NCI-H1417 treated with DMSO at 0.1 percent for 48 hours (cell line): ENCODE measurements around the gene SPATA31C2.
"Not testable (repeated sequence)": the region's sequence is repeated elsewhere in the genome, so short reads cannot be mapped to it uniquely, and the experiment has no call there.

Experiments used
- DNase-seq: peaks from one replicate; lab custom pipeline; 2025; lab: John Stamatoyannopoulos, UW

SPATA31C2 gene

DNA sequence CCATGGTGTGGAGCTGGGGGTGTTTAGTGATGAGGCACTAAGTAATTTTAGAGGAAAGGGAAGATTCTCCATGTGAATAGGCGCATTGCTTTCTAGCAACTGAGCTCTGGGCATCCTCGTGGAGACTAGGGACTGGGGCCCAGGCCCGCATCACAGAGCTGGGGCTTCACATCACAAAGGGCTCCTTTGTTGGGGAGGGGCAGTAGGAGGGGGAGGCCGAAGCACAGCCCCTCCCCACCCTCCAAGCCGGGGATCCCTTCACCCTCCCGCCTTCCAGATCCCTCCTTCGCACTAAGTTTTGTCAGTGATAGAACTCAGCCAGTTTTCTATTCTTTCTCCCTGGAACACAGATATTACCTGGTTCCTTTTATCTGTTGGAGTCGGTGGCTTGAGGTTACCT, at the start of gene SPATA31C2:
Gene SPATA31C2, minus strand, starts transcription at position 101 of the 400 bp plus-strand sequence. Its CDS starts 29 bp downstream, at position 72.
- not testable (repeated sequence) for DNase-seq

GRCh38 chr9:88187631-88188030, 49.4 kb upstream of the SPATA31C2 start:
- DNase-seq: no peak

- DNase-seq: no peak
Measured at GRCh38 chr9:88186495-88187110, 48.3 kb upstream of the SPATA31C2 start.

DNA sequence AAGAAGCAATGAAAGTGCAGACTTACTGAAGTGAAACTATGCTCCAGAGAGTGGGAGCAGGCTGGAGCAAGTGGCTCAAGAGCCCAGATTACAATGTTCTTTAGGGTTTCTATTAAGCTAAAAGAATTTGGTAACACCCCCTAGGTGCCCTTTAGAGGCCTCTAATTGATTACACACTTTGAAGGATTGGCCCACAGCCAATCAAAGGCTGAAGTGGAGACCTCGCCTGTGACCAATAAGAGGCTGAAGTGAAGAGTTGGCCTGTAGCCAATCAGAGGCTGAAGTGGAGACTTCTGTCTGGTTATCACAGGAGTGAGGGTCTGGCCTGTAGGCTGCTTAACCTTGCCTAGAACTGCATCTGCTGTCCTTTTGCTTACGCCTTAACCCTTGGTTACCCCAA, 46.7 kb upstream of the SPATA31C2 start:
- DNase-seq: no peak

DNA sequence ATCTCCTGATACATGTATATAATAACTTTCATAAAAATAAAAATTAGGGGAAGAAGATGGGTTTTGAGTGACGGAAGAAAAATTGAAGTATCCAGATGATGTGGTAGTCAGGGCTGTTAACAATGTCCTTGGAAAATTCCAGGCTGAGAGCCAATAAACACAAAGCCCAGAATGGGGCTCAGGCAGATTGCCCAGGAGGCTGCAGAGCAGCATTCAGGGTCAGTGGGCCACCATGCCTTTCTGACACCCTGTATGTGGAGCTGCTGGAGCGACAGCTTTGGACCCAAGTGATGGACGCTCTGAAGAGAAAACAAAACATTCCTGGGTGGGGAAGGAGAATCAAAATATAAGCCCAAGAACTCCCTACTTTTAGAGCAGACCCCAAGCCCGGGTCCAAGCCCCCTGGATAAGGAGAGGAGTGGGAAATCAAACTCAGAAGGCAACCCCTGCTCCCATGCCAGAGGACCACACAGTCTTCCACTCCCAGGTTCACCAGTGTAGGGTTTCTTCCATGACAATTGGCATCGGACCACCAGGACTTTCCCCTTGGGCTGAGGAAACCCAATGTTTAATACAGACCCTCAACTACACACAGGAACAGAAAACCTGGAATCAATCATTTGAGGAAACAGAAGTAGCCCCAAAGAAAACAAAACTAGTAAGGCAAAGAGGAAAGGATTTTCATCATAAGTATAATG, 45.7 kb upstream of the SPATA31C2 start:
- DNase-seq: no peak

DNA sequence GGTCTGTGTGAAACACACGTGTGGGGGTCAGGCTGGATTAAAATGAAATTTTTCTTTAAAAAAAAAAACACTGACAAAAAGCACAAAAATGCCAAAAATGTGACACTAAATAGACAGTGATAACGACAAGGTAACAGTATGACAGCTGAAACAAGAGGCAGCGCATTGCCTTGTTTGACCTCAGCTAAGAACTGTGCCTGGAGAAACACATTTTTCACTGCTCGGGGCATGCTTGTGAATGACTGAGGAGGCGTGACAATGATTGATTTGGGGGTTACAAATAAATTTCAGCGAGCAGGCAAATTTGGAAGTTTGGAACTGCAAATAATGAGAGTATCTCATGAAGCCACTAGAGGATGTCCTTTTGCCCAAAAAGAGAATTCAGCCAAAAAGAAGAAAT, 44.2 kb upstream of the SPATA31C2 start:
- DNase-seq: no peak

- DNase-seq: no peak
Measured at GRCh38 chr9:88180081-88180765, 41.9 kb upstream of the SPATA31C2 start.

DNA sequence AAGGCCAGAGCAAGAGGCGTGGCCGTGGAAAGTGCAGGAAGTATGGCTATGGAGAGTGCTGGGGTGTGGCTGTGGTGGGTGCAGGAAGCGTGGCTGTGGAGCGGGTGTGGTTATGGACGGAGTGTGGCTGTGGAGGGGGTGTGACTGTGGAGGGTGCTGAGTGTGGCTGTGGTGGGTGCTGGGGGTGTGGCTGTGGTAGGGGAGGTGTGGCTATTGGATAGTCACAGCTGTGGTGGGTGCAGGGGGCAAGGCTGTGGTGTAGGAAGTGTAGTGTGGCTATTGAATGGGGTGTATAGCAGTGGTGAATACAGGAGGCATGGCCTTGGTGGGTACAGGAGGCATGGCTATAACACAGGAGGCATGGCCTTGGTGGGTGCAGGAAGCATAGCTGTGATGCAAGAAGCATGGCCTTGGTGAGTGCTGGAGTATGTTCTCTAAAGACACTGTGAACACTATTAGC, 40.8 kb upstream of the SPATA31C2 start:
- no peak for DNase-seq

- DNase-seq: no peak
Measured at GRCh38 chr9:88178641-88179040, 40.4 kb upstream of the SPATA31C2 start.

GRCh38 chr9:88177371-88177770, 39.1 kb upstream of the SPATA31C2 start:
- DNase-seq: no peak

GRCh38 chr9:88174324-88174723, 36.0 kb upstream of the SPATA31C2 start:
- DNase-seq: no peak

DNA sequence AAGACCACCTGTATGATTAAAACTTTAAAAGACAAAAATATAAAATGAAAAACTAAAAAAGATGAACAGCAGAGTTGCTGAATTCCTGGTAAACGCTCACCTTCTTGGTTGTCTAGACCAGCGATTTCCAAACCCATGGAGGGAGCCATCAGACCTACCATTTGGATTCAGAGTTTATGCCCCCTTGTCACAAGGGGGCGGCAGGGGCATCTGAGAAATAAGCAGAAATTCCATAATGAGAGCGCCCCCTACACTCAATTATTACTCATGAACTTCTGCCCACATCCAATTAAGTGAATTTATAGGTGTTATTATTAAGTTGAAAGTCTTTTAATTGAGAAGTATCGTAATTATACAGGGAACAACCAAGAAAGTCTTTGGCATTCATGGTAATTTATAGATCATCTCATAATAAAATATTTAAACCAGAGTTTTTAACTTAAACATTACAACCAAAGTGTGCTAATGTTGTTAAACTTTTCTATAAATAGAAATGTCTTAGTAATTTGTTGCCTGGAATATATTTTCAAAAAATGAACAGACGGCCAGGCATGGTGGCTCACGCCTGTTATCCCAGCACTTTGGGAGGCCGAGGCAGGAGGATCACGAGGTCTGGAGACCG, 35.2 kb upstream of the SPATA31C2 start:
- no peak for DNase-seq

DNA sequence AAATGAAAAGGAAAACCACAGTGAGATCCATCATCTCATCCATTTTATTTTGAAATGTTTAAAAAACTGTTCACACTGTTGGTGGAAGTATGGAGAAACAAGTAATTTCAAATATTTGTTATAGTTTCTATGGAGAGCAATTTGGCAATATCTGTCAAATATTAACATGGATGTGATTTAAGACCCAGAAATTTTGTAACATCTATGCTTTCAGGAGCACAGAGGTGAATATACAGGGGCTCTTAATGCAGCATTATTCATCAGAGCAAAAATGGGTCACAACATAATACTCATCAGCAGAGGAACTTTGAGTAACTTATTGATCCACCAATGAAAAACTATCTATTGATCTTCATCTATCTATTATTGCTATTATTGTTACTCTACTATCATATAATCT, 31.4 kb upstream of the SPATA31C2 start:
- DNase-seq: no peak

DNA sequence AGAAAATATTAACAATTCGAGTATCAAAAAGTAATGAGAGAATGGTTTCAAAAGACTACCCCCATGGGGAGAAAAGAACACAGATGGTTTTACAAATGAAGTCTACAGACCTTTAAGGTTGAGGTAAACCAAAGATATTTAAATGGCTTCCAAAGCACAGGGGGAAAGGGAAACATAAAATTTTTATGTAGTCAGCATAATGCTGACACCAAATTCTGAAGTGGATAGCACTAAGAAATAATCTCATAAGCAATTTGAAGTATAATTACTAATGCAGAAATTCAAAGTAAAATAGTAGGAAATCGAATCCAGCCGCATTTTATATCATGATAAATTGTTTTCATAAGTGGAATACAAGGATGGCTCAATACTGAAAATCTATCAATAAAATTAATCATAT, 30.3 kb upstream of the SPATA31C2 start:
- no peak for DNase-seq

DNA sequence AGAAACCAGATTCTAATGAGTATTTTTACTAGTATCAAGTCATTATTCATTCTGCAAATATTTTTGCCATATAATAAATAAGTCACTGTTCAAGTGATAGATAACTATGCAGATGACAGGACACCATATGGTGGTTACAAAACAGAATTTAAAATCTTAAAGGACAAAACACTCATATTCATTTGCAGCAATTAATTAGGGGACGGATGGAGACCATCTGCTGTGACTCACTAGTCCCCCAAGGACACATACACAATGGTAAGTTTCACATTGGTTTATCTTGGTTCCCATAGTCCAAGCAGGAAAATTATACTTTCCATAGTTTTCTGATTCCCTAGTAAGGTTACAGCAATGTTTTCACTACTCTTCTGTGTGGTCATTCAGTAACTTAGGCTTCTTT, 28.4 kb upstream of the SPATA31C2 start:
- no peak for DNase-seq

DNA sequence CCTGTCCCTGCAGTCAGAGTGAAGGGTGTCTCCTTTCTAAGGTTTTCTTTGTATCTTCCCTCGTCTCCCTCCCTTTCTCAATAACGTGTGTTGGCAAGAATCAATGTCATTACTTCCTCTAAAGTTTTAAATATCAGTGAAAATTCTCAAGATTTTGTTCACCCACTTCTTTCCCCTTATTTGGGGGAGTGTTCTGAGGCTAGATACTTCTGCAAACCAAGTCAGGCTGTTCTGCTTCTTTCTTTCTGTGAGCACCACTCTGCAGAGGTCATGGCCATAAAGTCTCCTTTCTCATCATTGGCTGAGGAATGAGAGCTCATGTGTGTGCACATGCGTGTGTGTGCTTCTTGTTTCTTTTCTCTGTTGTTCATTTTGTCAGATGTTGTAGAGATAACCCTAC, 26.6 kb upstream of the SPATA31C2 start:
- no peak for DNase-seq

DNA sequence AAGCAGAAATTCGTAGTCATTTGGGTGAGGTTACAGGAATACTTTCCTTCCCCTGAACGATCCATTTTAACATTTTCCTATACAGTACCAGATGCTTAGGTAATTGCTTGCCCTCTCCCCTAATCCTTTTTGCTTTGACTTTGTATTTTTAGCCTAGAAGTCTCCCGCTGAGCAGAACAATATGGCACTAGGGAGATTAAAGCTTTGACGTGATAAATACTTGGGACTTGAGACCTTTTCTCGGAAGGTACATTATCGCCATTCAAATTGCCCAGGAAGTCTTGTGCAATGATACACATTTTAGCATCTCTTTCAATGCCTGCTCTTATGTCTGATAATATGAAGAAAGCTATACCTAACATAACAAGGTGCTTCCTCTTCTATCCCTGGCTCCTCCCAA, 22.9 kb upstream of the SPATA31C2 start:
- DNase-seq: no peak

GRCh38 chr9:88143957-88144625, 5.8 kb upstream of the SPATA31C2 start:
- no peak for DNase-seq

- DNase-seq: no peak
Measured at GRCh38 chr9:88143179-88143578, 4.9 kb upstream of the SPATA31C2 start.

- not testable (repeated sequence) for DNase-seq
Measured at GRCh38 chr9:88133552-88133951, 4.7 kb downstream of the SPATA31C2 start.

- DNase-seq: not testable (repeated sequence)
Measured at GRCh38 chr9:88129556-88129955, 8.7 kb downstream of the SPATA31C2 start.

DNA sequence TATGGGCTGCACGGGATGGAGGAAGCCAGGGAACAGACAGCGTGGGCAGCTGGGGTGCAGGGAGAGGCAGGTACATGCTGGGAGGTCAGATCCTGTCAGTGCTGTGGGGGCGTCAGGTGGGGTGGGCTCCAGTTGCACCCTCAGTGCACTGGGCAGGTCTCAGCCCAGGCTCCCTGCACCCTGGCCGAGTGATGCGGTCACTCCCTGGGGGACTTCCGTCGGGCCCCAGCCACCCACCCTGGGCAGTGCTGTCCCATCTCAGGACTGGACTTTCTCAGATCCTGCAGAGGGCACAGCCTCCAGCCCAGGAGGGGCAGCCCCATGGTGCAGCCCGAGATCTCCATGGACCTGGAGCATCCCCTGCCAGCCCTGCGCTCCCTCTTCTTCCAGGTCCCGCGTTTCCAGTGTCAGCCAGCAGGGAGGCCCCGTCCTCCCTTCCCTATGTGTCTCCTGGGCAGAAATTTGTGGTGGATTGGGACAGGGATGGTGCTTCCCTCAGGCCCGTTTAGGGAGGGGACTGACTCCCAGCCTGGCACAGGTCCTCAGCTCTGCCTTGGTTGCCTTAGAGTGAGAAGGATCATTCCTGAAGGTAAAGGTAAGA, 10.5 kb downstream of the SPATA31C2 start:
- not testable (repeated sequence) for DNase-seq
